Type B pancreatic cell (in vitro differentiated cells): ENCODE results near the gene DOCK4. TPM values are rescaled to one million over a fixed set of nuclear protein-coding genes. Genes with fewer than 3 reads are reported as not detected.
A peak's percentile ranks its signal among the peaks of the same experiment; 100 is the strongest.

Source experiments
- DNase-seq: peaks from one replicate; pipeline ENCODE4 v3.0.0; 2021; ENCODE audit warnings: mixed read lengths; ENCODE audit not compliant: unreplicated experiment; ENCODE audit errors: extremely low spot score
- H3K27ac Mint-ChIP-seq: 2 replicates; pipeline ENCODE4 v1.8.0; 2021; ENCODE audit warnings: mild to moderate bottlenecking, mixed read lengths
- H3K27me3 Mint-ChIP-seq: 2 replicates; pipeline ENCODE4 v1.8.0; 2021; ENCODE audit warnings: mixed read lengths
- H3K36me3 Mint-ChIP-seq: 2 replicates; pipeline ENCODE4 v1.8.0; 2021; ENCODE audit warnings: mixed read lengths
- H3K4me1 Mint-ChIP-seq: one replicate; pipeline ENCODE4 v1.8.0; 2021; ENCODE audit warnings: mixed read lengths; ENCODE audit not compliant: unreplicated experiment
- H3K4me3 Mint-ChIP-seq: 2 replicates; pipeline ENCODE4 v1.8.0; 2021; ENCODE audit warnings: mild to moderate bottlenecking, mixed read lengths
- H3K9me3 Mint-ChIP-seq: 2 replicates; pipeline ENCODE4 v1.8.0; 2021; ENCODE audit warnings: mixed read lengths
- total RNA-seq: library from RNA; stranded (reverse); gene quantifications from 2 replicates; pipeline ENCODE4 v1.2.1, GENCODE V29; 2021; ENCODE audit warnings: low replicate concordance
- TF ChIP-seq, protein P1 (sequence below): fragments of 200-600 bp; sonication (generic); conservative IDR thresholded peaks from 2 replicates; pipeline ENCODE4 v1.5.0; 2021; ENCODE audit warnings: antibody characterized with exemption, mild to moderate bottlenecking

The DOCK4 gene
- total RNA-seq, 1 donor from 2014 or later = 24.6 TPM

DNA sequence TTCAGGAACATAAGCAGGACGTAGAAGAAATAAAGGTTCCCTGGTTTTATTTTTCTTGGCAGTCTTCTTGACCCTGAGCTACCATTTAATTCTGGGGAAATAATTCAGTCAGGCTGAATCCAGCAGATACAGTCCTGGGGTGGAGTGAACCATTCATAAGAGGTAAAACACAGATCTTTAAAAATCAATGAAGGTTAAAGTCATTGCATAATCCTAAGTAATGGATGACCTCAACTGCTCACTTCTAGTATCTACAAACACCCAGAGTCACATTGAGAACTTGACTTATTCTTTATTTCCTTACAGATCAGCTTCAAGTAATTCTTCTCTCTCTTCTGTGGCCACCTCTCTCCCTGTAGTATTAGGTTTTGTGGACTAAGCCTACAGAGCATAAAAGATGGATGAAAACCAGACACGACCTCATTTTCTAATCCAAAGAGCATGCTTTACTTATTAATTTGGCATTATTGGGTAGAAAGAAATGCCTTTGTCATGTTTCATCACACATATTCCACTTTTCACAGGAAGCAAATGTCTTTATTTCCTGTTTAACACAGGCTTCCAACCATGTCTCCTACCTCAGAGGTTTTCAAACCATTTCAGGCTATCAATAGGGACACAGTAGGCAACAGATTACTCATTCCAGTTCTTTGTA is 461.6 kb downstream of the DOCK4 start:
- no peak overlapping the region for H3K4me3 Mint-ChIP-seq
- H3K27me3 Mint-ChIP-seq = no peaks in the 10 kb centered on the region
- H3K36me3 Mint-ChIP-seq = peaks cover 21% of the 10 kb centered on the region
- no peak overlapping the region for H3K27ac Mint-ChIP-seq
- TF ChIP-seq, protein P1, sequence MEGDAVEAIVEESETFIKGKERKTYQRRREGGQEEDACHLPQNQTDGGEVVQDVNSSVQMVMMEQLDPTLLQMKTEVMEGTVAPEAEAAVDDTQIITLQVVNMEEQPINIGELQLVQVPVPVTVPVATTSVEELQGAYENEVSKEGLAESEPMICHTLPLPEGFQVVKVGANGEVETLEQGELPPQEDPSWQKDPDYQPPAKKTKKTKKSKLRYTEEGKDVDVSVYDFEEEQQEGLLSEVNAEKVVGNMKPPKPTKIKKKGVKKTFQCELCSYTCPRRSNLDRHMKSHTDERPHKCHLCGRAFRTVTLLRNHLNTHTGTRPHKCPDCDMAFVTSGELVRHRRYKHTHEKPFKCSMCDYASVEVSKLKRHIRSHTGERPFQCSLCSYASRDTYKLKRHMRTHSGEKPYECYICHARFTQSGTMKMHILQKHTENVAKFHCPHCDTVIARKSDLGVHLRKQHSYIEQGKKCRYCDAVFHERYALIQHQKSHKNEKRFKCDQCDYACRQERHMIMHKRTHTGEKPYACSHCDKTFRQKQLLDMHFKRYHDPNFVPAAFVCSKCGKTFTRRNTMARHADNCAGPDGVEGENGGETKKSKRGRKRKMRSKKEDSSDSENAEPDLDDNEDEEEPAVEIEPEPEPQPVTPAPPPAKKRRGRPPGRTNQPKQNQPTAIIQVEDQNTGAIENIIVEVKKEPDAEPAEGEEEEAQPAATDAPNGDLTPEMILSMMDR = no peak
- DNase-seq = no peak
- H3K9me3 Mint-ChIP-seq = no peaks in the 10 kb centered on the region
- H3K4me1 Mint-ChIP-seq = peaks cover 15% of the 10 kb centered on the region

DNA sequence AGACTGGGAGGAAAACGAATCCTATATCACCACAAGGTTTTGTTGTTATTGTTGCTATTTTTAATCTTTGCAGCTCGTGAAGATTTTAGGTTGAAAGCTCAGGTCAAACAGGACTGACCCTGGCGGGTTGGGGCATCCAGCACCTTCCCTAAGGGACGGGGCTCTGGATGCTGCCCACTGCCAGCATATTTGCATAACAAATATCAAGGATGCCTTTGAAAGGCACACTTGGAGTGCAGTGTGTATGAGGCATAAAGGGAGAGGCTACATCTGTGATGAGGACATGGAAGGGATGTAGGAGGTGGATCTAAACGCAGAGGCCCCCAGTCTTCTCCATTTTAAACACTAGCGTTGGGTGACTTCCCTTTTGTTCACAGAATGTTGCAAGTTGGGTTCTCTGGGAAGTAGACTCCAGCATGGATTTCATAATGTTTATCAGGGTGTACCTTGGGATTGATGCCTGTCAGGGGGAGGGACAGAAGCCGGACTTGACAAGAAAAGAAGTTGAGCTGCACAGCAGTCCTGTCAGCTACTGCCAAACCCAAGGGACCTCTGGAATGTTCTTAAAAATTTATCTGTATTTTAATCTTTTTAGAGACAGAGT is 462.9 kb downstream of the DOCK4 start:
- H3K27ac Mint-ChIP-seq = no peak overlapping the region
- no peak overlapping the region for H3K4me3 Mint-ChIP-seq
- no peaks in the 10 kb centered on the region for H3K9me3 Mint-ChIP-seq
- H3K27me3 Mint-ChIP-seq = no peaks in the 10 kb centered on the region
- H3K4me1 Mint-ChIP-seq = peaks cover 15% of the 10 kb centered on the region
- H3K36me3 Mint-ChIP-seq = peaks cover 15% of the 10 kb centered on the region
- no peak for DNase-seq
- TF ChIP-seq, protein P1 = no peak

DNA sequence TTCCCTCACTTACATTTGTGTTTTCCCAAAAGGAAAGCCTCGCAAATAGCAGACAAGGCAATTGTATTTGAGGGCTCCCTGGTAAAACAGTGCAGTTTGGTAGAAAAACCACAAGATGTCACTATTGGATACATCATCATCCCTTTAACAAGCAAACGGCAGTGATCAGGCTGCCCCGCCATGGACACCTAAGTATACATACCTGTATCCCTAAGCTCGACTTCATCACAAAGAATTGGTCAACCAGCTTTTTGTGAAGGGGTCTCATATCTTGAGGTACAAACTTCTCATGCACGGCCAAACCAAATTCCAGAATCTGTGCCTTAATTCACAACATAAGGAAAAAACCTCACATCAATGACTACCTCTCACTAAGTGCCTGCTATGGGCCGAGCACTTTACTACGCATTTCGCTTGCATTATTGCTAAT is 464.4 kb downstream of the DOCK4 start:
- H3K27me3 Mint-ChIP-seq = no peaks in the 10 kb centered on the region
- peaks cover 15% of the 10 kb centered on the region for H3K4me1 Mint-ChIP-seq
- TF ChIP-seq, protein P1 = peak; percentile 86
- peaks cover 10% of the 10 kb centered on the region for H3K36me3 Mint-ChIP-seq
- no peak overlapping the region for H3K27ac Mint-ChIP-seq
- no peak overlapping the region for H3K4me3 Mint-ChIP-seq
- no peaks in the 10 kb centered on the region for H3K9me3 Mint-ChIP-seq
- no peak for DNase-seq

DNA sequence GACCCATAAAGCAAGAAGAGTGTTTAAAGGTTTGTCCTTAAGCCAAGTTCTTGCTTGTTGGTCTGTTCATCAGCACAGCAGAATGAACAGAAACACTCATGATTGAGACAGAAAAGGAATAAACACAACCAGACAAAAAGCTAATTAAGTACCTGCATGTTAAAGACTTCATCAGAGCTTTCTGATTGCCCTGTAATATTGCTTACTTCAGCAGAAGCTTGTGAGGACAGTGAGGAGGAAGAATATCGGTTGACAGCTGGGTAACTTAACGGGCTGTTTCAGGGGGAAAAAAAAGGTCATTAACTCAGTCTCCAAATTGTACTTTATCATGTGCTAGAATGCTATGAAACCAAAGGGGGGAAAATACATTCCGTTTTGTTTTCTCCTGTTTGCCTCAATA is 465.3 kb downstream of the DOCK4 start:
- H3K36me3 Mint-ChIP-seq = peaks cover 10% of the 10 kb centered on the region
- no peaks in the 10 kb centered on the region for H3K27me3 Mint-ChIP-seq
- DNase-seq = no peak
- peaks cover 18% of the 10 kb centered on the region for H3K4me1 Mint-ChIP-seq
- H3K27ac Mint-ChIP-seq = no peak overlapping the region
- no peaks in the 10 kb centered on the region for H3K9me3 Mint-ChIP-seq
- no peak overlapping the region for H3K4me3 Mint-ChIP-seq
- TF ChIP-seq, protein P1 = no peak

DNA sequence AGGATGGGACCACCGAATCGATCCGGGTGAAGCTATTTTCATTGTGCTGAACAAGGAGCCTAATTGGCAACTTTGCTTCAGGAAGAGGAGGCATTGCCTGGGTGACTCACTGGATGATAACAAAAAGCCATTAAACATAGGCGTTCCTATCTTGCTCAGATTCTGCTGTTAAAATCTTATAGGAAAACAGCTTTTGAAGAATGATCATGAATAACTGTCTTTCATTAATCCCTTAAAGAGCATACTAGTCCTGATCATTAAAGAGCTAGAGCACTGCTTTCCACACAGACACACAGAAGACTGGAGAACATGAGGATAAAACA is 469.7 kb downstream of the DOCK4 start:
- H3K4me3 Mint-ChIP-seq = no peak overlapping the region
- H3K9me3 Mint-ChIP-seq = no peaks in the 10 kb centered on the region
- no peak overlapping the region for H3K27ac Mint-ChIP-seq
- peaks cover 3% of the 10 kb centered on the region for H3K36me3 Mint-ChIP-seq
- TF ChIP-seq, protein P1 = no peak
- peaks cover 17% of the 10 kb centered on the region for H3K4me1 Mint-ChIP-seq
- DNase-seq = no peak
- H3K27me3 Mint-ChIP-seq = no peaks in the 10 kb centered on the region
